GM12873 (cell line): Measurements from ENCODE around the gene NCOA5.

Source experiments
- TF ChIP-seq, protein P1 (sequence below): IDR thresholded peaks from 2 replicates; pipeline ENCODE4 v1.5.1; 2012; ENCODE audit warnings: low read depth, mild to moderate bottlenecking, moderate library complexity, low read length, control low read depth; ENCODE audit not compliant: insufficient read depth; ENCODE audit errors: missing control alignments

The NCOA5 gene

DNA sequence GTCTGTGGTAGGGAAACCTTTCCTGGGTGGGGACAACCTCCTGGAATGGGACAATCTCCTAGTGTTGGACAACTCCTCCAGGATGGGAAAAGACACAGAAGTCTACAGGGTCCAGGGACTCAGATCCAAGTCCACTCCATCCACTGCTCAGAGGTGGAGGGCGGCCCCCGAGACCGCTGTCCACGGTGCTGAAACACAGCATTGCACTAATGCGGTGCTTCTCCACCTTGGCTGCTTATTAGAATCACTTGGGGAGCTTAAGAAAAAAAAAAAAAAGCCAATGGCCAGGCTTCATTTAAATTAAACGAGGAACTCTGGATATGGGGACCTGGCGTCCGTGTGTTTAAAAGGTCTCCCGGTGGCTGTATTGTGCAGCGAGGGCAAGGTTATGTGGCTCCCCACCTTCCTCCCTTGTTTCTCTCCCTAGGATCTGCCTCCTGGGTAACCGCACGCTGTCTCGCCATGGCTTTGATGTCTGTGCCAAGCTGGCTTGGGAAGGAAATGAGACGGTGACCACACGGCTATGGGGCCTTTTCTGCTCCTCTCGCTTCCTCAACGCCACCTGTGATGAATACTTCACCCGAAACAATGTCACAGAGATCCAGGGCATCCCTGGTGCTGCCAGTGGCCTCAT is 48.7 kb downstream of the NCOA5 start:
- TF ChIP-seq, protein P1, sequence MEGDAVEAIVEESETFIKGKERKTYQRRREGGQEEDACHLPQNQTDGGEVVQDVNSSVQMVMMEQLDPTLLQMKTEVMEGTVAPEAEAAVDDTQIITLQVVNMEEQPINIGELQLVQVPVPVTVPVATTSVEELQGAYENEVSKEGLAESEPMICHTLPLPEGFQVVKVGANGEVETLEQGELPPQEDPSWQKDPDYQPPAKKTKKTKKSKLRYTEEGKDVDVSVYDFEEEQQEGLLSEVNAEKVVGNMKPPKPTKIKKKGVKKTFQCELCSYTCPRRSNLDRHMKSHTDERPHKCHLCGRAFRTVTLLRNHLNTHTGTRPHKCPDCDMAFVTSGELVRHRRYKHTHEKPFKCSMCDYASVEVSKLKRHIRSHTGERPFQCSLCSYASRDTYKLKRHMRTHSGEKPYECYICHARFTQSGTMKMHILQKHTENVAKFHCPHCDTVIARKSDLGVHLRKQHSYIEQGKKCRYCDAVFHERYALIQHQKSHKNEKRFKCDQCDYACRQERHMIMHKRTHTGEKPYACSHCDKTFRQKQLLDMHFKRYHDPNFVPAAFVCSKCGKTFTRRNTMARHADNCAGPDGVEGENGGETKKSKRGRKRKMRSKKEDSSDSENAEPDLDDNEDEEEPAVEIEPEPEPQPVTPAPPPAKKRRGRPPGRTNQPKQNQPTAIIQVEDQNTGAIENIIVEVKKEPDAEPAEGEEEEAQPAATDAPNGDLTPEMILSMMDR, result no peak

DNA sequence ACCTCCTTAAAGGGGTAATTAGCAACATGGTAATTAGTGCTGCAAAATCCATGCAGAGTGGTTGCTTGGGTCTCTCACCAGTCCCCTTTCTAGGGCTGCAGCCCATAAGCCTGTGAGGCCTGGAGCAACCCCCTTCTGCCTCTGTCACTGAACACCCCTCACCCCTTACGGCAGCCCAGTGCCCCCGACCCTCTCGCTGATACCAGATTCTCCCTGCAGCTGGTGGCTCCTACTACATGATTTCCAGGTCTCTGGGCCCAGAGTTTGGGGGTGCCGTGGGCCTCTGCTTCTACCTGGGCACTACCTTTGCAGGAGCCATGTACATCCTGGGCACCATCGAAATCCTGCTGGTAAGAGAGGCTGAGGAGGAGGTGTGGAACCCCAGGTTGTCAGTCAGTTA is 52.7 kb downstream of the NCOA5 start:
- TF ChIP-seq, protein P1, result no peak

DNA sequence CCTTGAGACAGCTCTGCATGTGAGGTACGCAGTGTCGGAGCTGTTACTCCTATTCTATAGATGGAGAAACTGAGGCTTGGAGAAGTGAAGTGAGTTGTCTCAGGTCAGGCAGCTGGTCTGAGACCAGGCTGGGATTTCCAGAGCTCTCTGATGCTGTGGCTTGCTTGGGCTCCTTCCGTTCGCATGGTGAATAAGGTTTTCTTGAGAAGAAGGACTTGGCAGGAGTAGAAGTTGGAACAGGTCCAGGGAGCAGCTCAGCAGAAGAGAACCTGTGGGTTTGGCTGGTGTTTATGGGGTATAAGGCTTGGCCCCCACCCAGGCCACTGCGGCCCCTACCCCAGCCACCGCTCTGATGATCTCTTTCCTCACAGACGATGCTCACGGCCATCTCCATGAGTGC is 53.4 kb downstream of the NCOA5 start:
- TF ChIP-seq, protein P1, result no peak

DNA sequence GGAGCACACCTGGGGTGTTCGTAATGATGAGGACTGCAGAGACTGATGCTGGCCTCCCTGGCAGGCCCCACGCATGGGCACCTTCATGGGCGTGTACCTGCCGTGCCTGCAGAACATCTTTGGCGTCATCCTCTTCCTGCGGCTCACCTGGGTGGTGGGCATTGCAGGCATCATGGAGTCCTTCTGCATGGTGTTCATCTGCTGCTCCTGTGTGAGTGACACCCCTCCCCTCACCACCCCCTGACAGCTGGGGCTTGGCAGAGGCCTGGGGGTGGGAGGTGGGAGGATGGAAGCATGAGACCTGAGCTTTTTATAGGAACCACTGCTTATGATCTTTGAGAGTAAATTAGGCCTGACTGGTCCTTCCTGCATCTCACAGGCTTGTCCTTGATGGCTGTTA is 54.0 kb downstream of the NCOA5 start:
- TF ChIP-seq, protein P1, result no peak

DNA sequence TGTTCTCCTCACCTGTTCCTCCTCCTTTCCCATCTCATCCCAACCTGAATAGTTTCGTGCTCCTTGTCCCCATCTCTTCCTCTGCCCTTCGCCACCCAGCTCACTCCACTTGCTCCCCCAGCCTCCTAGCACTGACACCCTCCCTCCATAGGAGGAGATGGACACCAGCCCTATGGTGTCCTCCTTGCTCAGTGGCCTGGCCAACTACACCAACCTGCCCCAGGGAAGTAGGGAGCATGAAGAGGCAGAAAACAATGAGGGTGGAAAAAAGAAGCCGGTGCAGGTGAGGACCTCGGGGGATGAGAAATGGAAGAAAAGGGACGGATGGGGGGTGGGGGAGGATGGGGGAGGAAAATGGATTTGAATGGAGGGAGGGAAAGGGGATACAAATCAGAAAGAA is 54.5 kb downstream of the NCOA5 start:
- TF ChIP-seq, protein P1, result no peak

DNA sequence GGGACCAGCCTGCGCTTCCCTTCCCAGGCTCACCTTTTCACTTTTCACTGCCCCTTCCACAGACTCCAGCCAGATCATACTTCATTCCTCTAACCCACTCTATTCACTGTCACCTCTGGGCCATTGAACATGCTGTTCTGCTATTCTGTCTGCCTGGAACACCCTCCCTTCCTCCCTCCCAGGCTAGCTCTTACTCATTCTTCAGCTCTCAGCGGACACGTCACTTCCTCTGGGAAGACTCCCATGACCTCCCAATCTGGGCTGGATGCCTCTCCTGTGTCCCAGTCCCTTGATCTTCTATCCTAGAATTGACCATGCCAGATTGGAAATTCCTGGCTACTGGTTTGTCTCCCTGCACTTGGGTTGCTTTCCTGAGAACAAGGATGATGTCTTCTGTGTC is 55.7 kb downstream of the NCOA5 start:
- TF ChIP-seq, protein P1, result no peak

DNA sequence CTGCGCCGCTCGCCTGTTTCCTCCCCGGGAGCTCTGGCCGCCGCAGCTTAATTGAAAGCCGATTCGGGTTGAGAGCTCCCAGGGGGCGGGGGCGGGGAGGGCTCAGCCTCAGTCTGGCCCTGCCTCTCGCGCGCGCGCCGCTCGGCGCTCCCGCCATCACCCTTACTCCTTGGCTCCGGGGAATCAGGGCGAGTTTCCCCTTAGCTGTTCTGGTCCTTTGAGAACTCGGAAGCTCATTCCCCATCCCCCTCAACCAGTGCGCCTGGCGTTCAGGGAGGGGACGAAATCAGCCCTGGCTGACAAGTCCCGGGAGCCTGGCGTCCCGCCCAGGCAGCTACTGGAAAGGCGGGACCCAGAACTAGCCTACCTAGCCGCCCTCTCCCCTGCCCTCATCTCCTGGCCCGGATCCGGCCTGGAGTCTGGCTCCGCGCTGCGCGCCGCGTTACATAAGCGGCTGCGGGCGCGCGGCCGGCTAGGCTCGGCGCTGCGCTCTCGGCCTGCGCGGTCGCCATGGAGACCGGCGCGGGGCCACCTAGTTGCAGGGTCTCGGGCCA is 58.0 kb downstream of the NCOA5 start:
- TF ChIP-seq, protein P1, result no peak
